ENCODE measurements around the gene FAM221B. TPM values are rescaled to one million over a fixed set of nuclear protein-coding genes. Genes with fewer than 3 reads are reported as not detected.

Gene FAM221B
- total and polyA plus RNA-seq, 9 of the 15 experiments (the other 6 are each of a cell fraction or from before 2014, with no cell fraction given): 0.01 TPM; not detected in 8

DNA sequence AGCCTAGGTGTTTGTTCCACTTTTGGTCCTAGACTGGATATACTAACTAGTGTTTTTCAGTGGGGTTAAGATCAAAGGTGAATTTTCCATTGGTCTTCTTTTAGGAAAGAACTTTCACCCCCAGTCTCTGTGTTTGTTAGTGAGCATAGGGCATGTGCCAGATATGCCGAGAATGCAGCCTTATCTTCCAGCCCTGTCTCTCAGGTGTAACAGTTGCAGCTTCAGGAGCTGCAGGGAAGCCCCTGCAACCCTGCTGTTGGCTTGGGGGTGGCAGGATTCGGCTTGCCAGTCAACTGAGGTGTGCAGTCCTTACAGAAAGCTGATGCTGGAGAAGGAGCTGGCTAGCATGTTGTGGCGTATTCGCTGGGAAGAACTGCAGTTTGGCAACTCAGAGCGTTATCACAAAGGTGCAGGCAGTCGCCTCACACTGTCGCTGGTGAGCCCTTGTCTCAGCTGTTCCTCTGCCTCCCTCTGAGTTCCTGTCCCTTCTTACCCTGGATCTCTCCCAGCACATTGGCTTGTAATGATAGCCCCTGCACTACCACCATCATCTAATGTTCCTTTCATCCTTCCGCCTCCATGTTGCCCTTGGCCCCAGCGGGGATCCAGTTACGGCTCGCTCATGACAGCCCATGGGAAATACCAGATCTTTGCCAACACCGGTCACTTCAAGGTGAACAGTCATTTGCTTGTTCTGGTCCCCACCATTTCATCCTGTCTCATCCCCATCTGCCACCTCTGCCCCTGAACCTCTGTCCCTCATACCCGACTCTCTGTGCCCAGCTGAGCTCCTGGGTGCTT is 27.0 kb downstream of the FAM221B start (continued):
- TF ChIP-seq SAP30 (IDR thresholded peaks at IDR 0.05; ENCODE audit: borderline replicate concordance, insufficient read depth, low read depth, low read length, poor library complexity, severe bottlenecking) (no peak), MTA2 (IDR thresholded peaks at IDR 0.05; ENCODE audit: low read depth) (0 out of 2 replicates have a peak, but pooled peaks have one; percentile 16), RBM22 (IDR thresholded peaks at IDR 0.05; ENCODE audit: low read depth, low read length, poor library complexity, severe bottlenecking) (no peak), TBP (optimal IDR thresholded peaks at IDR 0.05; ENCODE audit: low read depth, low read length) (peak; percentile 59), PHB2 (IDR thresholded peaks at IDR 0.05; ENCODE audit: low read depth) (no peak), ZNF121 (CRISPR knock-in tag; conservative IDR thresholded peaks at IDR 0.05) (no peak), TOE1 (IDR thresholded peaks at IDR 0.05; ENCODE audit: borderline replicate concordance) (no peak), TOE1 (CRISPR knock-in tag; IDR thresholded peaks at IDR 0.05; ENCODE audit: borderline replicate concordance, low read depth) (no peak), ZNF23 (CRISPR knock-in tag; IDR thresholded peaks at IDR 0.05) (no peak), ZNF239 (CRISPR knock-in tag; IDR thresholded peaks at IDR 0.05) (no peak), GABPA (tag; conservative IDR thresholded peaks at IDR 0.05; ENCODE audit: low read depth) (no peak), ZFX (CRISPR knock-in tag; IDR thresholded peaks at IDR 0.05) (no peak), GATAD2B (IDR thresholded peaks at IDR 0.05; ENCODE audit: borderline replicate concordance) (no peak), MCM2 (IDR thresholded peaks at IDR 0.05; ENCODE audit: low read depth) (no peak), BHLHE40 (IDR thresholded peaks at IDR 0.05; ENCODE audit: low read length) (no peak), SPI1 (IDR thresholded peaks at IDR 0.05; ENCODE audit: borderline replicate concordance, low read depth, low read length) (0 out of 2 replicates have a peak, but pooled peaks have one; percentile 12), ARNT (IDR thresholded peaks at IDR 0.05) (no peak), ZNF24 (IDR thresholded peaks at IDR 0.05) (no peak), ZNF124 (CRISPR knock-in tag; IDR thresholded peaks at IDR 0.05) (no peak), NFRKB (IDR thresholded peaks at IDR 0.05; ENCODE audit: low read depth) (no peak), PCBP1 (IDR thresholded peaks at IDR 0.05; ENCODE audit: low read depth, low read length, poor library complexity, severe bottlenecking) (no peak)
- TF ChIP-seq, protein P1, sequence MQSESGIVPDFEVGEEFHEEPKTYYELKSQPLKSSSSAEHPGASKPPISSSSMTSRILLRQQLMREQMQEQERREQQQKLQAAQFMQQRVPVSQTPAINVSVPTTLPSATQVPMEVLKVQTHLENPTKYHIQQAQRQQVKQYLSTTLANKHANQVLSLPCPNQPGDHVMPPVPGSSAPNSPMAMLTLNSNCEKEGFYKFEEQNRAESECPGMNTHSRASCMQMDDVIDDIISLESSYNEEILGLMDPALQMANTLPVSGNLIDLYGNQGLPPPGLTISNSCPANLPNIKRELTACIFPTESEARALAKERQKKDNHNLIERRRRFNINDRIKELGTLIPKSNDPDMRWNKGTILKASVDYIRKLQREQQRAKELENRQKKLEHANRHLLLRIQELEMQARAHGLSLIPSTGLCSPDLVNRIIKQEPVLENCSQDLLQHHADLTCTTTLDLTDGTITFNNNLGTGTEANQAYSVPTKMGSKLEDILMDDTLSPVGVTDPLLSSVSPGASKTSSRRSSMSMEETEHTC (IDR thresholded peaks at IDR 0.05): no peak
- TF ChIP-seq, protein P2, sequence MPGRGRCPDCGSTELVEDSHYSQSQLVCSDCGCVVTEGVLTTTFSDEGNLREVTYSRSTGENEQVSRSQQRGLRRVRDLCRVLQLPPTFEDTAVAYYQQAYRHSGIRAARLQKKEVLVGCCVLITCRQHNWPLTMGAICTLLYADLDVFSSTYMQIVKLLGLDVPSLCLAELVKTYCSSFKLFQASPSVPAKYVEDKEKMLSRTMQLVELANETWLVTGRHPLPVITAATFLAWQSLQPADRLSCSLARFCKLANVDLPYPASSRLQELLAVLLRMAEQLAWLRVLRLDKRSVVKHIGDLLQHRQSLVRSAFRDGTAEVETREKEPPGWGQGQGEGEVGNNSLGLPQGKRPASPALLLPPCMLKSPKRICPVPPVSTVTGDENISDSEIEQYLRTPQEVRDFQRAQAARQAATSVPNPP (IDR thresholded peaks at IDR 0.05; ENCODE audit: borderline replicate concordance, insufficient read depth, insufficient read length): no peak
- TF ChIP-seq, protein P3, sequence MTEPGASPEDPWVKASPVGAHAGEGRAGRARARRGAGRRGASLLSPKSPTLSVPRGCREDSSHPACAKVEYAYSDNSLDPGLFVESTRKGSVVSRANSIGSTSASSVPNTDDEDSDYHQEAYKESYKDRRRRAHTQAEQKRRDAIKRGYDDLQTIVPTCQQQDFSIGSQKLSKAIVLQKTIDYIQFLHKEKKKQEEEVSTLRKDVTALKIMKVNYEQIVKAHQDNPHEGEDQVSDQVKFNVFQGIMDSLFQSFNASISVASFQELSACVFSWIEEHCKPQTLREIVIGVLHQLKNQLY (CRISPR knock-in tag; conservative IDR thresholded peaks at IDR 0.05): no peak
- TF ChIP-seq, protein P4, sequence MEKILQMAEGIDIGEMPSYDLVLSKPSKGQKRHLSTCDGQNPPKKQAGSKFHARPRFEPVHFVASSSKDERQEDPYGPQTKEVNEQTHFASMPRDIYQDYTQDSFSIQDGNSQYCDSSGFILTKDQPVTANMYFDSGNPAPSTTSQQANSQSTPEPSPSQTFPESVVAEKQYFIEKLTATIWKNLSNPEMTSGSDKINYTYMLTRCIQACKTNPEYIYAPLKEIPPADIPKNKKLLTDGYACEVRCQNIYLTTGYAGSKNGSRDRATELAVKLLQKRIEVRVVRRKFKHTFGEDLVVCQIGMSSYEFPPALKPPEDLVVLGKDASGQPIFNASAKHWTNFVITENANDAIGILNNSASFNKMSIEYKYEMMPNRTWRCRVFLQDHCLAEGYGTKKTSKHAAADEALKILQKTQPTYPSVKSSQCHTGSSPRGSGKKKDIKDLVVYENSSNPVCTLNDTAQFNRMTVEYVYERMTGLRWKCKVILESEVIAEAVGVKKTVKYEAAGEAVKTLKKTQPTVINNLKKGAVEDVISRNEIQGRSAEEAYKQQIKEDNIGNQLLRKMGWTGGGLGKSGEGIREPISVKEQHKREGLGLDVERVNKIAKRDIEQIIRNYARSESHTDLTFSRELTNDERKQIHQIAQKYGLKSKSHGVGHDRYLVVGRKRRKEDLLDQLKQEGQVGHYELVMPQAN (IDR thresholded peaks at IDR 0.05; ENCODE audit: borderline replicate concordance): no peak

All from K562 (cell line).